GM21526 (cell line): ENCODE measurements around the gene PPP2R1B.

Experiments
- ATAC-seq: cut with Tn5 transposase; IDR thresholded peaks from one replicate; pipeline ENCODE4 v1.9.1; 2021; ENCODE audit warnings: moderate library complexity; ENCODE audit not compliant: unreplicated experiment, low FRiP score

PPP2R1B gene

GRCh38 chr11:111765984-111766833, at the start of gene PPP2R1B:
TSS of gene PPP2R1B (minus strand) at chr11:111766389. CDS start at chr11:111766361, 28 bp downstream.
- peak; percentile 79 for ATAC-seq

GRCh38 chr11:111815489-111815888, 49.3 kb upstream of the PPP2R1B start:
- no peak for ATAC-seq

GRCh38 chr11:111814557-111815320, 48.5 kb upstream of the PPP2R1B start:
- no peak for ATAC-seq

GRCh38 chr11:111814106-111814505, 47.9 kb upstream of the PPP2R1B start:
- ATAC-seq: no peak

- ATAC-seq: no peak
Observed at GRCh38 chr11:111812211-111812610, 46.0 kb upstream of the PPP2R1B start.

GRCh38 chr11:111811445-111811844, 45.3 kb upstream of the PPP2R1B start:
- ATAC-seq: no peak

GRCh38 chr11:111808834-111809233, 42.6 kb upstream of the PPP2R1B start:
- no peak for ATAC-seq

- ATAC-seq: no peak
Observed at GRCh38 chr11:111808063-111808588, 41.9 kb upstream of the PPP2R1B start.

- ATAC-seq: no peak
Observed at GRCh38 chr11:111807076-111807475, 40.9 kb upstream of the PPP2R1B start.

GRCh38 chr11:111801135-111801534, 34.9 kb upstream of the PPP2R1B start:
- ATAC-seq: no peak

- ATAC-seq: no peak
Observed at GRCh38 chr11:111798279-111798678, 32.1 kb upstream of the PPP2R1B start.

- no peak for ATAC-seq
Observed at GRCh38 chr11:111797145-111797581, 31.0 kb upstream of the PPP2R1B start.

- ATAC-seq: no peak
Observed at GRCh38 chr11:111796696-111797095, 30.5 kb upstream of the PPP2R1B start.

GRCh38 chr11:111795334-111795985, 29.3 kb upstream of the PPP2R1B start:
- no peak for ATAC-seq

GRCh38 chr11:111793863-111794262, 27.7 kb upstream of the PPP2R1B start:
- ATAC-seq: no peak

GRCh38 chr11:111792955-111793500, 26.8 kb upstream of the PPP2R1B start:
- no peak for ATAC-seq

- ATAC-seq: no peak
Observed at GRCh38 chr11:111792314-111792713, 26.1 kb upstream of the PPP2R1B start.

GRCh38 chr11:111788464-111788863, 22.3 kb upstream of the PPP2R1B start:
- no peak for ATAC-seq

GRCh38 chr11:111788051-111788450, 21.9 kb upstream of the PPP2R1B start:
- no peak for ATAC-seq

GRCh38 chr11:111785886-111786412, 19.8 kb upstream of the PPP2R1B start:
- no peak for ATAC-seq
